DLD1 (cell line): ENCODE results near the gene SCUBE2.
"Not testable (repeated sequence)": the region's sequence is repeated elsewhere in the genome, so short reads cannot be mapped to it uniquely, and the experiment has no call there.

Experiments
- in situ Hi-C: cut with HindIII; loops from 2 replicates; pipeline ENCODE4 v1.10.0; 2017; ENCODE audit warnings: low sequenced_read_pairs

Gene SCUBE2

GRCh38 chr11:9013373-9013772 lies 78.0 kb downstream of the SCUBE2 start:
- in situ Hi-C loops = loop anchor here (5.0 kb wide), 1 partner anchor 129 kb away; no protein-coding TSS in a partner anchor

DNA sequence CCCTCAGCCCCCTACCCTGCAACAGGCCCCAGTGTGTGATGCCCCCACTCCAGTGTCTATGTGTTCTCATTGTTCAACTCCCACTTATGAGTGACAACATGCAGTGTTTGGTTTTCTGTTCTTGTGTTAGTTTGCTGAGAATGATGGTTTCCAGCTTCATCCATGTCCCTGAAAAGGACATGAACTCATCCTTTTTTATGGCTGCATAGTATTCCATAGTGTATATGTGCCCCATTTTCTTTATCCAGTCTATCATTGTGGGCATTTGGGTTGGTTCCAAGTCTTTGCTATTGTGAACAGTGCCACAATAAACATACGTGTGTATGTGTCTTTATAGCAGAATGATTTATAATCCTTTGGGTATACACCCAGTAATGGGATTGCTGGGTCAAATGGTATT lies 81.9 kb downstream of the SCUBE2 start:
- in situ Hi-C loops = not testable (repeated sequence)

DNA sequence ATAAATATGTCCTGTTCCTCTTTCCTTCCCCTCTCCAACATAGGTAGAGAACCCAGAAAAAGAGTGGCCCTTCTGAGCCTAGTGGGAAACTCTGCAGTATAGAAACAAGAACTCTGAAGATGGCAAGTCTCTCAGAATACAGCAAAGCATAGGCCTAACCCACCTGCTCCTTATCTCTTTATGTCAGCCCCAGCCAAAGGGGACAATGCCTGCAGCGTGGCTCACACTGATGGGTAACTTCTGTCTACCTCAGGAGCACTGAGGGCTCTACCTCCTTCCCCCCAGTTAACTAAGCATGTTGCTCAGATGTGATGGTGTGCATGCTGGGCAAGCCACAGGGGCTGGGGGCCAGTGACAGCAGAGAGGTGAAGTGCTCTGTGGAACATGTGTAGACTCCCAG lies 82.7 kb downstream of the SCUBE2 start:
- in situ Hi-C loops = no loop called here

GRCh38 chr11:9008011-9008550 lies 83.3 kb downstream of the SCUBE2 start:
- in situ Hi-C loops = no loop called here

- in situ Hi-C loops = no loop called here
These were observed 86.3 kb downstream of the SCUBE2 start for GRCh38 chr11:9005087-9005486.

DNA sequence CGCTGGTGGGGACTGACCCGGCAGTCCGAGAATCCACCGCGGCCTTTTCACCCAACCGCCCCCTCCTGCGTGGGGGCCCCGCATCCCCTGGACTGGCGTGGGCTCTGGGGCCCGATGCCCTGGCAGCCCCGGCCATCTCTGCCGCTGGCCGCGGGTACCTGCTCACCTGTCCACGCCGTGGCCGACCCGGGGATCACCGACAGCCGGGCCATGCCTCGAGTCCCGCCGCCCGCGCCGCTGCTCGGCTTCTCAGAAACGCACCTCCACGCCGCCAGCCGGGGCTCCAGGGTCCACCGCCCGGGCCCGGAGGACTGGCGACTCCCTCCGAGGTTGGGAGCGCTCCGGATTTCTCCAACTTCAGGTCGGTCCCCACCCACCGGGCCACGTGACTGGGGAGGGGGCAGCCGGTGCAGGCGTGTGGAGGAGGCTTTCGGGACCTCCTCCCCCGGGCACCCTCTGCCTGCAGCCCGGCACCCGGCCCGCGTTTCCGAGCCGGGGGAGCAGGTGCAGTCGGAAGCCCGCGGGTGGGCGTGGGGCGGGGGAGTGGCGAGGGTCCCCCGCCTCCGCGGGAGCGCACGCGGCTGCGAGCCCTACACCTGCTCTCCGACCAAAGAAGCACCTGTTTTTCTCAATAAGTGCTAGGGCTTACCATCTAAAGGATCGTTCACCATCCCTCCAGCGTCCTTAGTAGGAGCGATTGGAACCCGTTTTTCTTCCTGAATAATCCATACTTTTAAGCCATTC lies 87.0 kb downstream of the SCUBE2 start:
- in situ Hi-C loops = no loop called here

DNA sequence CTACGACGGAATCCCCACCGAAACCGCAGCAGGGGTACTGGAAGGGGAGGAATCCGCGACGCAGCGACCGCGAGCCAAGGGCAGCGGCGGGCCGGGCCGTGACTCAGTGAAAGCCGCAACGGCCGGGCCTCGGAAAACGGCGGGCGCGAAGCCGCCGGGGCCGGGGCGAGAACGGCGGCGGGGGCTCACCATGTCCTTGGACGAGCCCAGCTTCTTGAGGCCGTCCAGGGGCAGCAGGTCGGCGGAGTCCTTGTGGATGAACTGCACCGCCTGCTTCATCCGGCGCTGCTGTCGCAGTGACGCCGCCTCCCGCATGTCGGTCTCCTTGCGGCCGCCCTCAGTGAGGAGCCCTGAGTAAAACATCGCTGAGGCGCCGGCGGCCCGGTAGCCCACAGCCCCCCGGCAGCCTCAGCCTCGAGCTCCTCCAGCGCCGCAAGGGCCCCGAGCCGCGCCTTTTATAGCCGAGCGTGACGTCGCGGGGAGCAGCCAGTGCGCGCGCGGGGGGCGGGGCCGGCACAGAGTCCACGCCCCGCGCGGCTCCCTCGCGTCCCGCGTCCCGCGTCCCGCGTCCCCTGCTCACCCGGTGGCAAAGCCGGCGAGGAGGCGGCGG lies 87.7 kb downstream of the SCUBE2 start, which contains the start of gene NRIP3:
Gene NRIP3 (minus strand): TSS at position 429 of the 610 bp plus-strand sequence. CDS start 66 bp downstream, at position 363.
- in situ Hi-C loops = no loop called here

DNA sequence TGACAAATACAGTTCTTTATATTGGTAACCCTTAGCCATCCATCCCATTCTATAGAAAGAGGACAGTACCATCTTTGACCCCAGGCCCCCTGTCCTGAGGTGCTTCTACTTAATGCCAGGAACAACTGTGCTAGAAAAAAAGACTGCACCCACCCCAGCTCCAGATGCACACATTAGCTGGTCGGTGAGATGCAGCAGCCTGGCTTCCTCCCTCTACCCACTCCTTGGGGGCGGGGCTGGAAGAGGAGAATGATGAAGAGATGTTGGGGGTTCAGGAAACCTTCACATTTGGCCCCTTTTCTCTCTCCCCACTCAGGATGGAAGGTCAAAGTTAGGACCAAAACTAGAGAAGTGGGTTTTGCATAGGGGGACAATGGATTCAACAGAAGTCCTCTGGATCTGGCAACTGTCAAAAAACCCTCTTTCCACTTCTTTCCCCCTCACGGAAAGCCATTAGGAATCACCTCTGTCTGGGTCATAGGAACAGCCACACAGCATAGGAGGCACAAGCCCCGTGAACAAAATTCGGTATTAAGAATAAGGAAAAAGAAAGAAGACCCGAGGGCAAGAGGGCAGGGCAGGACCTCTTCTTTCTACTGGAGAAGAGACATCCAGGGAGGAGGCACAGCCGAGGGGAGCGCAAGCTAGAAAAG lies 88.4 kb downstream of the SCUBE2 start:
- in situ Hi-C loops = no loop called here

DNA sequence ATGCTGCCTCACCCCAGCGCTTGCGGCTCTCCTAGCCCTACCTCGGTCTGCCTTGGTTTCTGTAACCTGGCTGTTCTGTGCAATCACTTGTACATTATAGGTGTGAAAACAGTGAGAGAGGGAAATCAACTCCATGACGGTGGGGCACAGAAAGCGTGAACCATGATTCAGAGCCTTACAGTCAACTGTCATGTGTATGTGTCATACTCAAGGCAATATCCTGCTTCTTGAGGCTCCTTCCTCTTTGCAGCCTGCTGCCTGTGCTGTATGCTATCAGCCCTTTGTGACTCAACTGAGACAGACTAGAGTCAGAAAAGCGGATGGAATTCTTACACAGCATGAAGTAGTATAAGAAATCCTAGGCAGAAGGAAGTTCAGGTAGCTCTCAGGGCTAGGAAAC lies 89.7 kb downstream of the SCUBE2 start:
- in situ Hi-C loops = no loop called here

DNA sequence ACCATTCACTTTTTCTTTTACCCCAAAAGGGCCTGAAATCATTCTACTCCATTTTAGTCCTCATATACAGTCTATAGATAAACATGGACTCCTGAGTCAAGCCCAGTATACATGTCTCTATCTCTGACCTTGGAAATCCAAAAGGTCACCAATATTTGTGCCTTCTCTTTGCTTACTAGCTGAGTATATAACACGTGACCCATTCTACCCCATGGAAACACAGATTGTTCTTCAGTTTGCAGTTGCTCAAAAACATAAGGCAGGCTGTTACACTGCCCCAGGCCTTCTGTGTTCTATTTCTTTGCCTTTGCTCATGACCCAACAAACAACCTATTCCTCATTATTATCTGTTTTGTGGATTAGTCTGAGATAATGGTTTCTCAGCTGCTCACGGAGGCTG lies 93.4 kb downstream of the SCUBE2 start:
- in situ Hi-C loops = no loop called here

DNA sequence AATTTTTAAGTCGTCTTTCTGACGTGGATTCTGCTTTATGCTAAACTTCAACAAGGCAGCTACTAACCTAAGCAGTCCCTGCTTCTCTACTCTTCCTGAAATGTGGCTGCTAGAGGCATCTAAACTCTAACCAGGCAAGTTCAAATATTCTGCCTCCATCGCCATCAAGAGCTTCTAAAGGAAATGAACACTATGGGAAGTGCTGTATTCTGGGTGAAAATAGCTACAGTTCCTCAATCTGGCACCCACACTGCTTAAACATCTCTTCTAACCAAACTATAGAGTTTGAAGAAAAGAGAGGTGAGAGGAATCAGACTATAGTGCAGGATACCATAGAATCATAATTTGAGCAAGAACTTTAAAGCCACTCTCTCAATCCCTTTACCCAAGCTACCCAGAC lies 93.9 kb downstream of the SCUBE2 start:
- in situ Hi-C loops = no loop called here

DNA sequence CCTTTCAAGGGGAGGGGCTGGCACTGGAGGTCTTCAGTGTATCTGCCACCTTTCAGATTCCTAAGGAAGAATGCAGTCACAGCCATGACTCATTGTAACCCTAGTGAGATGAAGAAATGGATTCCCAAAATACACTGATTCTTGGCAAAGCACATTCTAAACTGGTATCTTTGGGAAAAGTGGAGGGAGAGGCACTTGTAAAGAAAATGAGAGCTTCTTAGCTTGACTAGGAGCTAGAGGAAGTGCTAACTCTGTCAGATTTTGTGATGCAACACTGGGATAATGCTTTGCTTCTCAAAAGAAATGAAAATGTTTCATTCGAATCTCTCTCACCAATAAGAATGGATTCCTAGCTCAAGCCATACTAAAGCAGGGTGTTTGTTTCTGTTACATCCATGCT lies 101.9 kb downstream of the SCUBE2 start:
- in situ Hi-C loops = no loop called here

- in situ Hi-C loops = no loop called here
These were observed 102.8 kb downstream of the SCUBE2 start for GRCh38 chr11:8988329-8989234.

- in situ Hi-C loops = no loop called here
These were observed 104.0 kb downstream of the SCUBE2 start for GRCh38 chr11:8987446-8987845.

- in situ Hi-C loops = not testable (repeated sequence)
These were observed 104.6 kb downstream of the SCUBE2 start for GRCh38 chr11:8986772-8987171.

- in situ Hi-C loops = no loop called here
These were observed 105.9 kb downstream of the SCUBE2 start for GRCh38 chr11:8985462-8985861.

- in situ Hi-C loops = no loop called here
These were observed 107.8 kb downstream of the SCUBE2 start for GRCh38 chr11:8983552-8983951.

- in situ Hi-C loops = no loop called here
These were observed 110.9 kb downstream of the SCUBE2 start for GRCh38 chr11:8980485-8980884.

DNA sequence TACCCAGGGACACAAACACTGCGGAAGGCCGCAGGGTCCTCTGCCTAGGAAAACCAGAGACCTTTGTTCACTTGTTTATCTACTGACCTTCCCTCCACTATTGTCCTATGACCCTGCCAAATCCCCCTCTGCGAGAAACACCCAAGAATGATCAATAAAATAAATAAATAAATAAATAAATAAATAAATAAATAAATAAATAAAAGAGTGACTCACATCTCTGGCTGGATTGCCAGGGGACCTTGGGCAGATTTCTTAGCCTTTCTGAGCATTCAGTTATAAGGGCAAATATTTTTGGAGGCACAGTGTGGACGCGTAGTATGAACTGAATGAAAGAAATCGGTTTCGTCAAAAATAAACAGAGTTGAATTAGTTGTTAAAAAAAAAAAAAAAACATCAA lies 112.0 kb downstream of the SCUBE2 start:
- in situ Hi-C loops = not testable (repeated sequence)

- in situ Hi-C loops = no loop called here
These were observed 118.3 kb downstream of the SCUBE2 start for GRCh38 chr11:8973121-8973520.

- in situ Hi-C loops = no loop called here
These were observed 119.5 kb downstream of the SCUBE2 start for GRCh38 chr11:8971924-8972316.
